ENCODE data around the gene CHDH.
A peak's percentile ranks its signal among the peaks of the same experiment; 100 is the strongest.

CHDH gene

DNA sequence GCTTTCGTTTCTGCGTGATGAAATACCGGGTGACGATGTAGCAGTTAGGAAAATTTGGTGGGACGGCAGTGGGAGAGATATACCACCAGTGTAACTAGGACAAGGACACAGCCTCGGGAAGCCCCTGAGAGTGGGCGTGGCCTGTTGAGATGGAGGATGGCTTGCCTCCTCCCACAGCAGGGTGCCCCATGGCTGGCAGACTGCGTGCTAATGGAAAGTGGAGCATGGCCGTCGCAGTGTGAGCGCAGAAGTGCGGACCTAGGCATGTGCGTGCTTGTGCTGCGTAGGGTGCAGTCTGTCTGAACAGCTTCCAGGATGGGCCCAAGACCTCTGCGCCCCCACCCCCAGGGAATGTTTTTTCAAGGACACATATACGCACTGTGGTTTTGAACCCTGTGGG, 56.8 kb downstream of the CHDH start:
- H3K36me3 ChIP-seq (replicated peaks in 1 of 2; ENCODE audit: control insufficient read depth in 2 of 2, insufficient read depth in 2 of 2, low read length in 2 of 2): no peaks in the 10 kb centered on the region
- no peak overlapping the region for H4K8ac ChIP-seq (ENCODE audit: low read depth, low read length)
- H2AFZ ChIP-seq (ENCODE audit: low read length): no peak overlapping the region
- H3K4me3 ChIP-seq (ENCODE audit: low read length in 2 of 2): no peak overlapping the region
- H2BK12ac ChIP-seq (ENCODE audit: low read length): no peak overlapping the region
- no peak overlapping the region for H2BK120ac ChIP-seq (ENCODE audit: low read depth, low read length)
- H3K27me3 ChIP-seq (ENCODE audit: control insufficient read depth in 3 of 3, insufficient read depth in 3 of 3, low read depth in 1 of 3, low read length in 3 of 3): no peaks in the 10 kb centered on the region
- no peak overlapping the region for H3K27ac ChIP-seq (replicated peaks; ENCODE audit: low read length)
- H2BK15ac ChIP-seq (ENCODE audit: low read length): peak overlapping the region; percentile 19
- no peaks in the 10 kb centered on the region for H3K9me3 ChIP-seq (replicated peaks in 1 of 2; ENCODE audit: control insufficient read depth in 2 of 2, insufficient read depth in 1 of 2, low read depth in 1 of 2, low read length in 2 of 2)
- peaks cover 0 to 6% of the 10 kb centered on the region in 2 donors for H3K4me1 ChIP-seq (ENCODE audit: control insufficient read depth in 2 of 2, insufficient read depth in 1 of 2, low read depth in 1 of 2, low read length in 2 of 2)
- H2BK5ac ChIP-seq (ENCODE audit: low read length): no peak overlapping the region
- no peak overlapping the region for H3K4ac ChIP-seq (ENCODE audit: low read length)
- no peak overlapping the region for H4K91ac ChIP-seq (ENCODE audit: low read depth, low read length, poor library complexity)
- H3K14ac ChIP-seq (ENCODE audit: low read length): no peak overlapping the region
- no peak overlapping the region for H3K9ac ChIP-seq (ENCODE audit: low read depth, low read length, poor library complexity)
- H3K18ac ChIP-seq (ENCODE audit: low read length): peak overlapping the region; percentile 61
- H3K4me2 ChIP-seq (ENCODE audit: insufficient read depth, low read length, poor library complexity, severe bottlenecking): no peak overlapping the region
- no peak overlapping the region for H3K23ac ChIP-seq (ENCODE audit: low read depth, low read length, poor library complexity)
- H2AK5ac ChIP-seq (ENCODE audit: low read depth, low read length): peak overlapping the region; percentile 40
- H3K79me1 ChIP-seq (ENCODE audit: low read depth, low read length): no peaks in the 10 kb centered on the region
- no peak for DNase-seq (ENCODE audit: low spot score)
- WGBS, 2 donors (ENCODE audit: extremely low coverage in 2 of 2, insufficient read length in 2 of 2, insufficient replicate concordance in 1 of 2): no CpG with 5 or more reads among the region's 16 CpGs

DNA sequence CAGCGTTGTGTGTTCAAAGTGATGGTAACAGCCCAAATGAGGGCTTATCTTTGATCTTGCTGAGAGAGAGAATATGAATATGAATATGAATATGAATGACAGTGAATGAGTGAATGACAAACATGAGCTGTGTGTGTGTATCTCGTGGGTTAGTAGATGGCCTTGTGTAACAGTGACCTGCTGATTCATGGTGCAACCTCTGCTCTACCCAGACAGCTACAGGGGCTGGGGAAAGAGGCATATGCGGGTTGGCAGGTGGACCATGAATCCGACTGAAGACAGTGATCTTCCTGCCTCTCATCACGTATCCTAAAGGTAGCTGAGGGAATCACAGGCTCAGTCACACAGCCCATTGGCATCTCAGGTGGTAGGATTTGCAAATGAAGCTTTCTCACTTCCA, 58.2 kb downstream of the CHDH start:
- no peak for DNase-seq (ENCODE audit: low spot score)
- Histone ChIP-seq H3K79me1 (ENCODE audit: low read depth, low read length) (no peaks in the 10 kb centered on the region), H3K27me3 (ENCODE audit: control insufficient read depth in 3 of 3, insufficient read depth in 3 of 3, low read depth in 1 of 3, low read length in 3 of 3) (no peaks in the 10 kb centered on the region)

GRCh38 chr3:53787016-53787415, 59.2 kb downstream of the CHDH start:
- Histone ChIP-seq H3K4me3 (ENCODE audit: low read length in 2 of 2) (no peak overlapping the region), H3K9ac (ENCODE audit: low read depth, low read length, poor library complexity) (no peak overlapping the region), H3K14ac (ENCODE audit: low read length) (no peak overlapping the region)

More for the DNA sequence above, 58.2 kb downstream of the CHDH start:
- H3K4me3 ChIP-seq (ENCODE audit: low read length in 2 of 2): no peak overlapping the region
- WGBS, 2 donors (ENCODE audit: extremely low coverage in 2 of 2, insufficient read length in 2 of 2, insufficient replicate concordance in 1 of 2): no CpG with 5 or more reads among the region's 5 CpGs
- H3K9me3 ChIP-seq (replicated peaks in 1 of 2; ENCODE audit: control insufficient read depth in 2 of 2, insufficient read depth in 1 of 2, low read depth in 1 of 2, low read length in 2 of 2): no peaks in the 10 kb centered on the region
- H2BK15ac ChIP-seq (ENCODE audit: low read length): no peak overlapping the region
- H4K8ac ChIP-seq (ENCODE audit: low read depth, low read length): no peak overlapping the region
- H3K27ac ChIP-seq (replicated peaks; ENCODE audit: low read length): no peak overlapping the region
- H2BK12ac ChIP-seq (ENCODE audit: low read length): no peak overlapping the region
- H3K36me3 ChIP-seq (replicated peaks in 1 of 2; ENCODE audit: control insufficient read depth in 2 of 2, insufficient read depth in 2 of 2, low read length in 2 of 2): no peaks in the 10 kb centered on the region
- no peak overlapping the region for H2AK5ac ChIP-seq (ENCODE audit: low read depth, low read length)
- H3K14ac ChIP-seq (ENCODE audit: low read length): no peak overlapping the region
- H3K4me2 ChIP-seq (ENCODE audit: insufficient read depth, low read length, poor library complexity, severe bottlenecking): no peak overlapping the region
- no peak overlapping the region for H2AFZ ChIP-seq (ENCODE audit: low read length)
- H3K9ac ChIP-seq (ENCODE audit: low read depth, low read length, poor library complexity): no peak overlapping the region
- no peak overlapping the region for H2BK120ac ChIP-seq (ENCODE audit: low read depth, low read length)
- H3K18ac ChIP-seq (ENCODE audit: low read length): no peak overlapping the region
- H3K4me1 ChIP-seq (ENCODE audit: control insufficient read depth in 2 of 2, insufficient read depth in 1 of 2, low read depth in 1 of 2, low read length in 2 of 2): peaks cover 0 to 6% of the 10 kb centered on the region in 2 donors
- no peak overlapping the region for H2BK5ac ChIP-seq (ENCODE audit: low read length)
- no peak overlapping the region for H4K91ac ChIP-seq (ENCODE audit: low read depth, low read length, poor library complexity)
- H3K4ac ChIP-seq (ENCODE audit: low read length): no peak overlapping the region
- H3K23ac ChIP-seq (ENCODE audit: low read depth, low read length, poor library complexity): no peak overlapping the region

DNA sequence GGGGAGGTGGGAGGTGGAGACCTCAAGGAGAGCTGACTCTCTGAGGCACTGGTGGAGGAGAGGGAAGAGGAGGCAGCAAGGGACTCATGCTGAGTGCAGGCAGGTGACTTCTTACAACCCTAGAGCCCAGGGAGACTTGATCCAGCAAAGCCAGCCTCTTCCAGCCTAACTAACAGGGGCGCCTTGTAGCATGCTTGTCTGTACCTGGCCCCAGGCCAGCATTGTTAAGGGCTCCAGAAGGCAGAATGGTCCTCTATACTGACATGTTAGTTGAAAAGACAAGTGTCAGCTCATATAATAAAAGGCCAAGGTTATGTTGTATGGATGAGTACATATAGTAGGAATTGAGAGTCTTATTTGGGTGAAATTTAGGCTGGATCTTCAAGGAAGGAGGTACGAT, 65.4 kb downstream of the CHDH start:
- Histone ChIP-seq H2BK12ac (ENCODE audit: low read length) (no peak overlapping the region), H3K18ac (ENCODE audit: low read length) (no peak overlapping the region), H2BK15ac (ENCODE audit: low read length) (no peak overlapping the region), H3K4me3 (ENCODE audit: low read length in 2 of 2) (no peak overlapping the region), H3K9me3 (replicated peaks in 1 of 2; ENCODE audit: control insufficient read depth in 2 of 2, insufficient read depth in 1 of 2, low read depth in 1 of 2, low read length in 2 of 2) (peaks cover 0 to 2% of the 10 kb centered on the region in 2 donors), H3K36me3 (replicated peaks in 1 of 2; ENCODE audit: control insufficient read depth in 2 of 2, insufficient read depth in 2 of 2, low read length in 2 of 2) (no peaks in the 10 kb centered on the region), H4K8ac (ENCODE audit: low read depth, low read length) (no peak overlapping the region), H3K14ac (ENCODE audit: low read length) (no peak overlapping the region), H3K4me2 (ENCODE audit: insufficient read depth, low read length, poor library complexity, severe bottlenecking) (no peak overlapping the region), H2AK5ac (ENCODE audit: low read depth, low read length) (peak overlapping the region; percentile 41), H3K4me1 (ENCODE audit: control insufficient read depth in 2 of 2, insufficient read depth in 1 of 2, low read depth in 1 of 2, low read length in 2 of 2) (peaks cover 0 to 1% of the 10 kb centered on the region in 2 donors), H3K27me3 (ENCODE audit: control insufficient read depth in 3 of 3, insufficient read depth in 3 of 3, low read depth in 1 of 3, low read length in 3 of 3) (no peaks in the 10 kb centered on the region), H2AFZ (ENCODE audit: low read length) (no peak overlapping the region), H3K27ac (replicated peaks; ENCODE audit: low read length) (no peak overlapping the region), H4K91ac (ENCODE audit: low read depth, low read length, poor library complexity) (no peak overlapping the region), H3K23ac (ENCODE audit: low read depth, low read length, poor library complexity) (no peak overlapping the region), H3K9ac (ENCODE audit: low read depth, low read length, poor library complexity) (no peak overlapping the region), H3K4ac (ENCODE audit: low read length) (no peak overlapping the region), H2BK5ac (ENCODE audit: low read length) (no peak overlapping the region), H2BK120ac (ENCODE audit: low read depth, low read length) (no peak overlapping the region), H3K79me1 (ENCODE audit: low read depth, low read length) (no peaks in the 10 kb centered on the region)
- WGBS, 2 donors (ENCODE audit: extremely low coverage in 2 of 2, insufficient read length in 2 of 2, insufficient replicate concordance in 1 of 2): no CpG with 5 or more reads among the region's 2 CpGs
- no peak for DNase-seq (ENCODE audit: low spot score)

More at GRCh38 chr3:53787016-53787415, 59.2 kb downstream of the CHDH start:
- no CpG with 5 or more reads among the region's 9 CpGs for WGBS, 2 donors (ENCODE audit: extremely low coverage in 2 of 2, insufficient read length in 2 of 2, insufficient replicate concordance in 1 of 2)
- Histone ChIP-seq H2BK15ac (ENCODE audit: low read length) (no peak overlapping the region), H3K9me3 (replicated peaks in 1 of 2; ENCODE audit: control insufficient read depth in 2 of 2, insufficient read depth in 1 of 2, low read depth in 1 of 2, low read length in 2 of 2) (no peaks in the 10 kb centered on the region), H3K18ac (ENCODE audit: low read length) (no peak overlapping the region), H3K4me2 (ENCODE audit: insufficient read depth, low read length, poor library complexity, severe bottlenecking) (no peak overlapping the region), H3K23ac (ENCODE audit: low read depth, low read length, poor library complexity) (no peak overlapping the region), H3K79me1 (ENCODE audit: low read depth, low read length) (no peaks in the 10 kb centered on the region), H4K91ac (ENCODE audit: low read depth, low read length, poor library complexity) (no peak overlapping the region), H2BK12ac (ENCODE audit: low read length) (no peak overlapping the region), H3K36me3 (replicated peaks in 1 of 2; ENCODE audit: control insufficient read depth in 2 of 2, insufficient read depth in 2 of 2, low read length in 2 of 2) (no peaks in the 10 kb centered on the region), H2AFZ (ENCODE audit: low read length) (no peak overlapping the region), H4K8ac (ENCODE audit: low read depth, low read length) (peak overlapping the region; percentile 52), H2BK5ac (ENCODE audit: low read length) (no peak overlapping the region), H3K27ac (replicated peaks; ENCODE audit: low read length) (no peak overlapping the region), H3K4me1 (ENCODE audit: control insufficient read depth in 2 of 2, insufficient read depth in 1 of 2, low read depth in 1 of 2, low read length in 2 of 2) (peaks cover 0 to 6% of the 10 kb centered on the region in 2 donors), H2AK5ac (ENCODE audit: low read depth, low read length) (no peak overlapping the region), H3K27me3 (ENCODE audit: control insufficient read depth in 3 of 3, insufficient read depth in 3 of 3, low read depth in 1 of 3, low read length in 3 of 3) (no peaks in the 10 kb centered on the region), H2BK120ac (ENCODE audit: low read depth, low read length) (no peak overlapping the region), H3K4ac (ENCODE audit: low read length) (no peak overlapping the region)
- DNase-seq (ENCODE audit: low spot score): no peak
